ENCODE results near the gene HIVEP3.

DNA sequence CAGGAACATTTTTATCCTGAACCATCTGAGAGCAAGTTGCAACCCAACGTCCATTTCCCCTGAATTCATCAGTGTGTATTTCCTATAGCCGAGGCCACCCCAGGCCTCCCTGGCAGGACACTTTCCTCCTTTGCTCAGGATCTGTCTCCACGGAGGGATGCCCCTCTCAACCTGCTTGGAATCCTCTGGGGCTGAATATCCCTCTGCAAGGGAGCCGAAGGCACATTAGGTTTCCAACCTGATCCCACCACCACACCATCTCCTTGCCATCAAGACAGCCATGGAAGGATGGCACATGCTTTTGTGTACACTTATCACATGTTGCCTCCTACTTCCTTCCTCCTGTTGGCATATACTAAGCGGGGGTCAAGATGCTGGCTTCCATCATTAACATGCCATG lies 359.4 kb downstream of the HIVEP3 start:
- TF ChIP-seq, protein P1, sequence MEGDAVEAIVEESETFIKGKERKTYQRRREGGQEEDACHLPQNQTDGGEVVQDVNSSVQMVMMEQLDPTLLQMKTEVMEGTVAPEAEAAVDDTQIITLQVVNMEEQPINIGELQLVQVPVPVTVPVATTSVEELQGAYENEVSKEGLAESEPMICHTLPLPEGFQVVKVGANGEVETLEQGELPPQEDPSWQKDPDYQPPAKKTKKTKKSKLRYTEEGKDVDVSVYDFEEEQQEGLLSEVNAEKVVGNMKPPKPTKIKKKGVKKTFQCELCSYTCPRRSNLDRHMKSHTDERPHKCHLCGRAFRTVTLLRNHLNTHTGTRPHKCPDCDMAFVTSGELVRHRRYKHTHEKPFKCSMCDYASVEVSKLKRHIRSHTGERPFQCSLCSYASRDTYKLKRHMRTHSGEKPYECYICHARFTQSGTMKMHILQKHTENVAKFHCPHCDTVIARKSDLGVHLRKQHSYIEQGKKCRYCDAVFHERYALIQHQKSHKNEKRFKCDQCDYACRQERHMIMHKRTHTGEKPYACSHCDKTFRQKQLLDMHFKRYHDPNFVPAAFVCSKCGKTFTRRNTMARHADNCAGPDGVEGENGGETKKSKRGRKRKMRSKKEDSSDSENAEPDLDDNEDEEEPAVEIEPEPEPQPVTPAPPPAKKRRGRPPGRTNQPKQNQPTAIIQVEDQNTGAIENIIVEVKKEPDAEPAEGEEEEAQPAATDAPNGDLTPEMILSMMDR (IDR thresholded peaks at IDR 0.05) = no peak
- TF ChIP-seq POLR2AphosphoS5 (IDR thresholded peaks at IDR 0.05; ENCODE audit: low read depth, low read length) = no peak

All from Panc1 (cell line).